Uterus (tissue), 4 donors: Measurements from ENCODE around the gene C6orf132. TPM values are rescaled to one million over a fixed set of nuclear protein-coding genes. Genes with fewer than 3 reads are reported as not detected.

ENCODE experiments used
- DNase-seq, 2 donors: peaks; one replicate each; pipeline ENCODE4 v3.0.0-alpha.2; 2019 to 2020
- H3K27ac ChIP-seq, 2 donors: fragments of 200-600 bp; sonication (generic); 1 replicate in 1 of 2; 2 replicates in 1 of 2; pipeline ENCODE4 v1.5.1; 2016 to 2018
- H3K27me3 ChIP-seq, 2 donors: fragments of 200-600 bp; sonication (generic); one replicate each; pipeline ENCODE4 v1.5.1; 2018 to 2019; ENCODE audit warnings: control low read depth in 1 of 2
- H3K36me3 ChIP-seq, 2 donors: fragments of 200-600 bp; sonication (generic); one replicate each; pipeline ENCODE4 v1.5.1; 2019; ENCODE audit warnings: control low read depth in 1 of 2
- H3K4me1 ChIP-seq, 2 donors: fragments of 200-600 bp; sonication (generic); one replicate each; pipeline ENCODE4 v1.5.1; 2018 to 2019; ENCODE audit warnings: control low read depth in 1 of 2
- H3K4me3 ChIP-seq, 2 donors: fragments of 200-600 bp; sonication (generic); 1 replicate in 1 of 2; 2 replicates in 1 of 2; pipeline ENCODE4 v1.5.1; 2018 to 2019; ENCODE audit warnings: mild to moderate bottlenecking in 1 of 2
- H3K9me3 ChIP-seq, 2 donors: fragments of 200-600 bp; sonication (generic); one replicate each; pipeline ENCODE4 v1.5.1; 2019; ENCODE audit warnings: control low read depth in 1 of 2
- POLR2A ChIP-seq, 2 donors: fragments of 450-650 bp; IDR thresholded peaks; one replicate each; pipeline ENCODE4 v1.6.1; 2016; ENCODE audit warnings: antibody characterized with exemption in 2 of 2, mild to moderate bottlenecking in 1 of 2, moderate library complexity in 1 of 2
- intact Hi-C: fragments of 100-400 bp; cut with DNase I; formaldehyde crosslinking; loops from one replicate; pipeline ENCODE4 v1.15.1; 2023; ENCODE audit warnings: low total_unique reads
- total RNA-seq, 4 donors: library from RNA; depleted of rRNA in 3 of 4; stranded (reverse); fragments of >200 nt in 3 of 4; gene quantifications; one replicate each; pipeline versions ENCODE4 v1.1.0 to v1.2.4, GENCODE V29; 2014 to 2023
- TF ChIP-seq, protein P1 (sequence below), 4 experiments: fragments of 200-600 bp in 2 of 4; fragments of 450-650 bp in 2 of 4; sonication (generic) in 2 of 4; IDR thresholded peaks; one replicate each; pipeline ENCODE4 v1.5.1; 2016 to 2019; ENCODE audit warnings: antibody characterized with exemption in 4 of 4, mild to moderate bottlenecking in 2 of 4, moderate library complexity in 1 of 4
- donor health status: DM: yes; HTN: yes; CAD: no.

Gene C6orf132
- total RNA-seq, 4 donors from 2014 or later = 0.91 to 2.4 (median 1.0) TPM; not detected in 1

DNA sequence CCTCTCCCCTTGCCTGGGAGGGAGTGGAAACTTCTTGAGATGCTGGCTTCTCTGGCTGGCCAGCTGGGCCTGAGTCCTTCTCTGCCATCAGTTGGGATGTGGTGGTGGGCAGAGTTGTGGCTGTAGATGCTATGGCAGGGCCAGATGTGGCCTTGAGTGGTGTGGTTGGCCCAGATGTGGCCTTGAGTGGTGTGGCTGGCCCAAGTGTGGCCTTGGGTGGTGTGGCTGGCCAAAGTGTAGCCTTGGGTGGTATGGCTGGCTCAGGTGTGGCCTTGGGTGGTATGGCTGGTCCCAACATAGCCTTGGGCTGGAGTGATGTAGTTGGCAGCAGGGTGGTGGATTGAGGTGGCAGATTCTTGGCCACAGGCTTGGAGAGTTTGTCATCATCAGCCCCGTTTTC lies 36.7 kb downstream of the C6orf132 start:
- no peaks in the 10 kb centered on the region for H3K27me3 ChIP-seq
- TF ChIP-seq, protein P1, sequence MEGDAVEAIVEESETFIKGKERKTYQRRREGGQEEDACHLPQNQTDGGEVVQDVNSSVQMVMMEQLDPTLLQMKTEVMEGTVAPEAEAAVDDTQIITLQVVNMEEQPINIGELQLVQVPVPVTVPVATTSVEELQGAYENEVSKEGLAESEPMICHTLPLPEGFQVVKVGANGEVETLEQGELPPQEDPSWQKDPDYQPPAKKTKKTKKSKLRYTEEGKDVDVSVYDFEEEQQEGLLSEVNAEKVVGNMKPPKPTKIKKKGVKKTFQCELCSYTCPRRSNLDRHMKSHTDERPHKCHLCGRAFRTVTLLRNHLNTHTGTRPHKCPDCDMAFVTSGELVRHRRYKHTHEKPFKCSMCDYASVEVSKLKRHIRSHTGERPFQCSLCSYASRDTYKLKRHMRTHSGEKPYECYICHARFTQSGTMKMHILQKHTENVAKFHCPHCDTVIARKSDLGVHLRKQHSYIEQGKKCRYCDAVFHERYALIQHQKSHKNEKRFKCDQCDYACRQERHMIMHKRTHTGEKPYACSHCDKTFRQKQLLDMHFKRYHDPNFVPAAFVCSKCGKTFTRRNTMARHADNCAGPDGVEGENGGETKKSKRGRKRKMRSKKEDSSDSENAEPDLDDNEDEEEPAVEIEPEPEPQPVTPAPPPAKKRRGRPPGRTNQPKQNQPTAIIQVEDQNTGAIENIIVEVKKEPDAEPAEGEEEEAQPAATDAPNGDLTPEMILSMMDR (IDR thresholded peaks at IDR 0.05) = no peak
- TF ChIP-seq POLR2A (IDR thresholded peaks at IDR 0.05) = no peak
- H3K36me3 ChIP-seq = no peaks in the 10 kb centered on the region
- no peak for DNase-seq
- H3K4me1 ChIP-seq = no peaks in the 10 kb centered on the region
- intact Hi-C loops = no loop called here
- H3K9me3 ChIP-seq = no peaks in the 10 kb centered on the region
- H3K4me3 ChIP-seq = no peak overlapping the region
- no peak overlapping the region for H3K27ac ChIP-seq

DNA sequence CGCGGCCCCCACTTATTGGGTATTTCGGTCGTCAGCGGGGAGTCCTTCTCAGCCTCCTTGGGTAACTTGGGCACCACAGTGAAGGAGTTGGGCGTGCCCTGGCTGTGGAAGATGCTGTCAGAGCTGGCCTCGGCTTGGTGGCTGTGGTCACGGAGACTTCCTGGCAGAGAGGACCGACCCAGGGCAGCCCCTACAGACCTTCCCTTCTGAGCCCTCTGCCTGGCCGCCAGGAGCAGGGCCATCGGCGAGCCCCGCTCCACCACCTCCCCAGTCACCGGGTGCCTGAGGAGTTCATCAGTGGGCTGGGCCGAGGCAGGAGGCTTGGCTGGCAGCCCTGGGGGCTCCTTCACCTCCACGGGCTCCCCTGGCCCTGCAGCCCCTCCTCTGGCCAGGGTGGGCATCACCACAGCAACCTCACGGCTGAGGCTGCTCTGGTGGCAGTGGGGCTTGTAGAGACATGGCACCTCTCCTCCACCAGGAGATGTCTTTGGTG lies 37.2 kb downstream of the C6orf132 start:
- Histone ChIP-seq H3K27ac (no peak overlapping the region), H3K4me3 (no peak overlapping the region)
- TF ChIP-seq, protein P1 (IDR thresholded peaks at IDR 0.05) = no peak
- TF ChIP-seq POLR2A (IDR thresholded peaks at IDR 0.05) = no peak

DNA sequence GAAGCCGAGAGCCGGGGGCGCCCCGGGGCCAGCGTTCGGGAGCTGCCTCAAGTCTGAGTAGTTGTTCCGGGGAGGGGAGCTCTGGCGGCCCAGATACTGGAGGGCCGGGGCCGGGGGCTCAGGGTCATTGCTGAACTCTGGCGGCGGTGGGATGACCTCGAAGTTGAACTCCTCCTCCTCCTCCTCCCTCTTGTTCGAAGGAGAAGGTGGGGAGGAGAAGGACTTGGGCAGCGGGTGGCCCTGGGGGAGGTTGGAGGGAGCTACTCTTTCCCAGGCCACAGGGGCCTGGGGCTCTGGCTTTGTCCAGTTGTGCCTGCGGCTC lies 37.7 kb downstream of the C6orf132 start:
- TF ChIP-seq, protein P1 (IDR thresholded peaks at IDR 0.05) = no peak
- TF ChIP-seq POLR2A (IDR thresholded peaks at IDR 0.05) = no peak
- intact Hi-C loops = no loop called here
- Histone ChIP-seq H3K27ac (no peak overlapping the region), H3K4me3 (peak overlapping the region; percentile 18 to 28), H3K36me3 (no peaks in the 10 kb centered on the region), H3K4me1 (no peaks in the 10 kb centered on the region), H3K27me3 (no peaks in the 10 kb centered on the region), H3K9me3 (no peaks in the 10 kb centered on the region)
- no peak for DNase-seq

More for the DNA sequence above, 37.2 kb downstream of the C6orf132 start:
- Histone ChIP-seq H3K27me3 (no peaks in the 10 kb centered on the region), H3K36me3 (no peaks in the 10 kb centered on the region), H3K4me1 (no peaks in the 10 kb centered on the region), H3K9me3 (no peaks in the 10 kb centered on the region)
- no peak for DNase-seq
- intact Hi-C loops = no loop called here

DNA sequence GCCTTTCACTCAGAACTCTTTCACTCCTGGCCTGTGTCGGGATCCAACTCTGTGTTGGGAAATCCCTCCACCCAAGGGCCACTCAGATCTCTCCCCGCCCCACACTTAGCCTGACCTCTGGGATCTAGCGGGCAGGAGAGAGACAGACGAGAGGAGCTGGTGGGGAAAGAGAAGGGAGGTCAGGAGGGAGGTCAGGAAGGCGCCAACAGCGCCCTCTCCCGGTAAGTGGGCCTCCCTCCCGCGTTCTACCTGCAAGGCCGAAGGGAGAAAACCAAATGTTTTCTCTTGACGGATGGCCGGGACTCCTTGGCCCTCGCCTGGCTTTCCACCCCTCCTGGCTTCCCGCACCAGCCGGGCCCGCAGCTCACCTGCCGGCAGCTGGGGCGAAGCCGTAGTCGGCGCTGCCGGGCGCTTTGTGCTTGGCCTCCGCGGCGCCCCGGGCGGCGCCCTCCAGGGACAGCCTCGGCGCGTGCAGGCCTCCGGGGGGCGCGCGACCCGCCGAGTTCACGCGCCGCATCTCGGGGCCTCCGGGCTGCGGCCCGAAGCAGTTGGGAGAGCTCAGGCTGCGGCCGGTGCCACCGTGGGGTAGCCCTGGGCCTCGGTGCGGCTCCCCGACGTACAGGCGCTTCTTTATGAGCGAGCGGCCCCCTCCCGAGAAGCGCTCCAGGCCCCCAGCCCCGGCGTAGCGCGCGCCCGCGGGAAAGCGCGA lies 38.2 kb downstream of the C6orf132 start:
- Histone ChIP-seq H3K4me1 (no peaks in the 10 kb centered on the region), H3K9me3 (no peaks in the 10 kb centered on the region), H3K27ac (no peak overlapping the region), H3K27me3 (no peaks in the 10 kb centered on the region), H3K36me3 (no peaks in the 10 kb centered on the region), H3K4me3 (peak overlapping the region; percentile 18 to 28)
- DNase-seq = peak; percentile 47 to 57
- TF ChIP-seq, protein P1 (IDR thresholded peaks at IDR 0.05) = peak; percentile 23 to 47 (median 32)
- TF ChIP-seq POLR2A (IDR thresholded peaks at IDR 0.05) = no peak
- intact Hi-C loops = no loop called here

DNA sequence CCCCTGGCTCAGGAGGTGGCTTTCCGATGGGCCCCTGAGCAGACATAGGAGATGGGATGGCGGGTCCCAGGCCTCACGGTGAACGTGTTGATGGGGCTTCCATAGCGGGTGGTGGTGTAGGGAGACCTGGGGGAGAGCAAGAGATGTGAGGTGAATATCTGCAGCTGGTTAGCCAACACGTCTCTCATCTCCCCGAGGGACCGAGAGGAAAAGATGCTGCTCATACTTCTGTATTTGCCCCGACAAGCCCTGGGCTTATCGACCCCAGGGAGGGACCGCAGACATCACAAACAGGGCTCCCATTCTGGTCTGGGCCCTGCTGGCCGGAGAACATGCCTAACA lies 38.7 kb downstream of the C6orf132 start:
- Histone ChIP-seq H3K27ac (no peak overlapping the region), H3K4me3 (no peak overlapping the region), H3K4me1 (no peaks in the 10 kb centered on the region), H3K9me3 (no peaks in the 10 kb centered on the region), H3K27me3 (no peaks in the 10 kb centered on the region), H3K36me3 (no peaks in the 10 kb centered on the region)
- intact Hi-C loops = no loop called here
- TF ChIP-seq, protein P1 (IDR thresholded peaks at IDR 0.05) = no peak
- no peak for TF ChIP-seq POLR2A (IDR thresholded peaks at IDR 0.05)
- DNase-seq = no peak
